GM23338 (cell line): Measurements from ENCODE around the gene MYCBPAP. TPM values are rescaled to one million over a fixed set of nuclear protein-coding genes. Genes with fewer than 3 reads are reported as not detected.

ENCODE experiments used
- ATAC-seq: fragments of 200-7000 bp; cut with Tn5 transposase; 3 replicates; pipeline ENCODE4 v1.9.1; 2020
- DNase-seq: peaks from one replicate; pipeline ENCODE4 v3.0.0-alpha.2; 2015; ENCODE audit warnings: low spot score
- H2AFZ ChIP-seq: fragments of 200-600 bp; sonication (generic); 2 replicates; pipeline ENCODE4 v1.8.0; 2016; ENCODE audit warnings: antibody characterized with exemption, mild to moderate bottlenecking, moderate library complexity
- H3F3A ChIP-seq: fragments of 200-600 bp; sonication (generic); replicated peaks from 2 replicates; pipeline ENCODE4 v1.8.0; 2017; ENCODE audit warnings: antibody characterized with exemption, mixed run types, low read depth
- H3K27ac ChIP-seq: fragments of 200-600 bp; sonication (generic); 2 replicates; pipeline ENCODE4 v1.6.1; 2016; ENCODE audit warnings: low read depth
- H3K27me3 ChIP-seq: fragments of 200-600 bp; sonication (generic); 2 replicates; pipeline ENCODE4 v1.8.0; 2016; ENCODE audit warnings: mild to moderate bottlenecking, mixed run types, moderate library complexity; ENCODE audit not compliant: insufficient read depth
- H3K36me3 ChIP-seq: fragments of 200-600 bp; sonication (generic); 2 replicates; pipeline ENCODE4 v1.8.0; 2016; ENCODE audit warnings: mild to moderate bottlenecking; ENCODE audit not compliant: insufficient read depth
- H3K4me1 ChIP-seq: fragments of 200-600 bp; sonication (generic); 2 replicates; pipeline ENCODE4 v1.8.0; 2016; ENCODE audit warnings: mild to moderate bottlenecking, moderate library complexity; ENCODE audit not compliant: insufficient read depth
- H3K4me2 ChIP-seq: fragments of 200-600 bp; sonication (generic); 2 replicates; pipeline ENCODE4 v1.7.1; 2017; ENCODE audit warnings: mixed run types
- H3K4me3 ChIP-seq: fragments of 200-600 bp; sonication (generic); 2 replicates; pipeline ENCODE4 v1.6.1; 2016; ENCODE audit warnings: mixed run types
- H3K79me2 ChIP-seq: fragments of 200-600 bp; sonication (generic); replicated peaks from 2 replicates; pipeline ENCODE4 v1.8.0; 2017; ENCODE audit warnings: mild to moderate bottlenecking; ENCODE audit not compliant: insufficient read depth
- H3K9me2 ChIP-seq: fragments of 200-600 bp; sonication (generic); 2 replicates; pipeline ENCODE4 v1.8.0; 2017; ENCODE audit not compliant: insufficient read depth
- H4K20me1 ChIP-seq: fragments of 200-600 bp; sonication (generic); replicated peaks from 2 replicates; pipeline ENCODE4 v1.8.0; 2017; ENCODE audit warnings: mild to moderate bottlenecking; ENCODE audit not compliant: insufficient read depth
- H3K27ac Mint-ChIP-seq: 2 replicates; pipeline ENCODE4 v1.8.0; 2020; ENCODE audit warnings: inconsistent platforms, mild to moderate bottlenecking, moderate library complexity, mixed read lengths
- H3K27me3 Mint-ChIP-seq: 3 replicates; pipeline ENCODE4 v1.8.0; 2022; ENCODE audit warnings: low read depth, mild to moderate bottlenecking, moderate library complexity, mixed read lengths, inconsistent platforms; ENCODE audit not compliant: insufficient read depth, poor library complexity
- H3K36me3 Mint-ChIP-seq: 3 replicates; pipeline ENCODE4 v1.8.0; 2021; ENCODE audit warnings: low read depth, mild to moderate bottlenecking, inconsistent platforms, moderate library complexity, mixed read lengths
- H3K4me1 Mint-ChIP-seq: 3 replicates; pipeline ENCODE4 v1.8.0; 2020; ENCODE audit warnings: mild to moderate bottlenecking, inconsistent platforms, mixed read lengths
- H3K4me3 Mint-ChIP-seq: 3 replicates; pipeline ENCODE4 v1.8.0; 2021; ENCODE audit warnings: moderate library complexity, mild to moderate bottlenecking, inconsistent platforms, mixed read lengths
- H3K9me3 Mint-ChIP-seq: 3 replicates; pipeline ENCODE4 v1.8.0; 2020; ENCODE audit warnings: moderate library complexity, mild to moderate bottlenecking, inconsistent platforms, mixed read lengths
- CREB1 ChIP-seq: fragments of 250-450 bp; sonication (Bioruptor Pico); IDR thresholded peaks from 2 replicates; pipeline ENCODE4 v1.5.0; 2020; ENCODE audit warnings: low read depth, mild to moderate bottlenecking, moderate library complexity
- CTCF ChIP-seq, 2 experiments: fragments of 200-600 bp in 1 of 2; sonication (generic) in 1 of 2; conservative IDR thresholded peaks; 2 replicates each; pipeline versions ENCODE4 v1.5.1 to v1.6.1; 2016 to 2017; ENCODE audit warnings: antibody characterized with exemption in 2 of 2, low read depth in 2 of 2, mild to moderate bottlenecking in 2 of 2, moderate library complexity in 1 of 2
- EZH2phosphoT487 ChIP-seq: fragments of 200-600 bp; sonication (generic); IDR thresholded peaks from one replicate; pipeline ENCODE4 v1.8.1; 2018; ENCODE audit warnings: antibody characterized with exemption; ENCODE audit not compliant: unreplicated experiment
- JUNB ChIP-seq: IDR thresholded peaks from one replicate; pipeline ENCODE4 v1.6.1; 2016; ENCODE audit warnings: antibody characterized with exemption; ENCODE audit not compliant: unreplicated experiment
- NANOG ChIP-seq: IDR thresholded peaks from 2 replicates; pipeline ENCODE4 v1.6.1; 2016; ENCODE audit warnings: antibody characterized with exemption, borderline replicate concordance
- ZNF462 ChIP-seq: fragments of 250-450 bp; sonication (Bioruptor Pico); IDR thresholded peaks from 2 replicates; pipeline ENCODE4 v1.5.0; 2020; ENCODE audit warnings: mild to moderate bottlenecking, moderate library complexity
- polyA plus RNA-seq: library from polyadenylated mRNA; unstranded; fragments of >200 nt; fragmentation: Nextera tagmentation; extraction: Ambion mirVana; gene quantifications from 2 replicates; pipeline ENCODE4 v1.2.1, GENCODE V29; 2016
- total RNA-seq: library from RNA; depleted of rRNA; stranded (reverse); fragments of >200 nt; shearing (Covaris generic); gene quantifications from 2 replicates; pipeline ENCODE4 v1.2.3, GENCODE V29; 2014

MYCBPAP gene
- total and polyA plus RNA-seq, 2 experiments from 2014 or later: 0.63 to 1.7 TPM

GRCh38 chr17:50519141-50519834 lies 11.0 kb downstream of the MYCBPAP start:
- Histone ChIP-seq H3K79me2 (no peaks in the 10 kb centered on the region), H3K27me3 (no peaks in the 10 kb centered on the region), H3F3A (no peaks in the 10 kb centered on the region), H3K9me2 (0 out of 2 replicates have a peak, but pooled peaks cover 2% of the 10 kb centered on the region), H3K4me1 (no peaks in the 10 kb centered on the region), H4K20me1 (no peaks in the 10 kb centered on the region), H2AFZ (no peak overlapping the region), H3K27ac (no peak overlapping the region), H3K36me3 (no peaks in the 10 kb centered on the region), H3K4me3 (no peak overlapping the region), H3K4me2 (no peak overlapping the region)
- no peak overlapping the region for H3K4me3 Mint-ChIP-seq
- no peaks in the 10 kb centered on the region; the same call in 2 of the 3 replicates for H3K9me3 Mint-ChIP-seq
- no peaks in the 10 kb centered on the region for H3K36me3 Mint-ChIP-seq
- no peak for DNase-seq
- no peak for TF ChIP-seq ZNF462 (CRISPR knock-in tag)
- no peak for TF ChIP-seq EZH2phosphoT487
- no peak for TF ChIP-seq NANOG
- no peak for TF ChIP-seq CTCF (conservative IDR thresholded peaks at IDR 0.05; ENCODE audit: low read depth in 2 of 2)
- no peak for TF ChIP-seq JUNB
- TF ChIP-seq CREB1 (CRISPR knock-in tag): no peak
- no peak overlapping the region for H3K27ac Mint-ChIP-seq
- ATAC-seq: no peak
- peaks cover 22% of the 10 kb centered on the region for H3K4me1 Mint-ChIP-seq
- H3K27me3 Mint-ChIP-seq: peaks cover 7% of the 10 kb centered on the region
